Measurements from ENCODE around the gene BRIP1.
"Not testable (repeated sequence)": the region's sequence is repeated elsewhere in the genome, so short reads cannot be mapped to it uniquely, and the experiment has no call there.

Gene BRIP1

DNA sequence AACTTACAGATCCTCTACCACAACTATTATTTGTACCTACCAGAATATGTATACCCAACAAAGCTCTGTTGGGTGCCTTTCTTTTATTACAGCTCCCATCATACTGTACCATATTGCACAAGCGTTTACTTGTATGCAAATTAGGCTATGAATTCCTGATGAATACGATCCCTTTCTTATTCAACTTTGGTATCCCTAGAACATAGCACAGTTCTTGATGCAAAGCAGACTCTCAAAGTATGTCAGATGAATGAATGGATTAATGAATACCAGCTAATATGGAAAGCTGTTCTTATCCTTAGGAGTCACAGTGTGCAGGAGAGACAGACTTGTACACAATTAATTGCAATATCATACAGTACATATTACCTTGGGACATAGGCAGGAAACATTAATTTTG, 192.6 kb downstream of the BRIP1 start:
- no peaks in the 10 kb centered on the region for H3K9me3 ChIP-seq (ENCODE audit: insufficient read depth, low read depth, low read length)
- H3K4ac ChIP-seq (ENCODE audit: low read depth, low read length): no peak overlapping the region
- H4K12ac ChIP-seq (ENCODE audit: low read depth, low read length): no peak overlapping the region
- no peak for DNase-seq
- no peak overlapping the region for H3K14ac ChIP-seq (ENCODE audit: low read length)
- no CpG with 5 or more reads among the region's 2 CpGs for WGBS (ENCODE audit: extremely low coverage, insufficient coverage, insufficient read length)
- H2BK12ac ChIP-seq (ENCODE audit: low read length): no peak overlapping the region
- no peak overlapping the region for H2BK5ac ChIP-seq (ENCODE audit: low read depth, low read length, poor library complexity)
- H3K4me1 ChIP-seq (ENCODE audit: control insufficient read depth in 1 of 2, insufficient read depth in 2 of 2, low read length in 2 of 2): no peaks in the 10 kb centered on the region
- H3K79me2 ChIP-seq (ENCODE audit: control insufficient read depth, insufficient read depth, low read length, poor library complexity): no peaks in the 10 kb centered on the region
- H2AK5ac ChIP-seq (ENCODE audit: low read length): no peak overlapping the region
- no peaks in the 10 kb centered on the region for H3K79me1 ChIP-seq (ENCODE audit: low read length)
- H3K4me3 ChIP-seq (ENCODE audit: low read depth, low read length): no peak overlapping the region
- H3K36me3 ChIP-seq (ENCODE audit: control insufficient read depth in 1 of 2, insufficient read depth in 2 of 2, low read length in 2 of 2): no peaks in the 10 kb centered on the region
- no peak overlapping the region for H3K27ac ChIP-seq (ENCODE audit: low read depth, low read length)
- no peak overlapping the region for H3K23ac ChIP-seq (ENCODE audit: low read length)
- no peak overlapping the region for H2BK120ac ChIP-seq (ENCODE audit: insufficient read depth, low read length, poor library complexity)
- H4K91ac ChIP-seq (ENCODE audit: low read depth, low read length): no peak overlapping the region
- no peak overlapping the region for H3K4me2 ChIP-seq (ENCODE audit: low read length)
- no peak overlapping the region for H3K18ac ChIP-seq (ENCODE audit: low read length)
- no peak overlapping the region for H3K9ac ChIP-seq (ENCODE audit: low read length)
- H2AFZ ChIP-seq (ENCODE audit: insufficient read depth, low read length, poor library complexity): no peak overlapping the region
- H4K8ac ChIP-seq (ENCODE audit: low read depth, low read length): no peak overlapping the region
- H3K27me3 ChIP-seq (ENCODE audit: insufficient read depth, low read length): no peaks in the 10 kb centered on the region

DNA sequence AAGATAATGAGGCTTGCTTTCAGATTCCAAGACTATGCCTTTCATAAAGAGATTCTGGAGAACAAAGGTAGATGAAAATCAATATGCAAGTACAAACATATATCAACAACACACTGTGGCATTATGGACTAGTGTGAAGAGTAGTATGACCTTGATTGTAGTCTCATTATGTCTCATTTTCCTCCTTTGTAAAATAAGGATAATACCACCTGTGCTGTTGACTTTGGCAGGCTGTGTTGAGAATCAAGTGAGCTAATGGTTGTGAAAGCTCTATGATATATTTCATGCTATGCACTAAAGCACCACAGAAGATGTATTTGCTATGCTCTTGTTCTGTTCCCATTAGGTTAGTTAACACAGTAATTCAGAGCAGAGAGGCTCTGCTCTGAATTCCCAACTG, 193.8 kb downstream of the BRIP1 start:
- no peak overlapping the region for H2AFZ ChIP-seq (ENCODE audit: insufficient read depth, low read length, poor library complexity)
- no peak overlapping the region for H4K8ac ChIP-seq (ENCODE audit: low read depth, low read length)
- H3K4me1 ChIP-seq (ENCODE audit: control insufficient read depth in 1 of 2, insufficient read depth in 2 of 2, low read length in 2 of 2): no peaks in the 10 kb centered on the region
- no peak overlapping the region for H3K27ac ChIP-seq (ENCODE audit: low read depth, low read length)
- no peaks in the 10 kb centered on the region for H3K79me2 ChIP-seq (ENCODE audit: control insufficient read depth, insufficient read depth, low read length, poor library complexity)
- no peaks in the 10 kb centered on the region for H3K27me3 ChIP-seq (ENCODE audit: insufficient read depth, low read length)
- H3K4me3 ChIP-seq (ENCODE audit: low read depth, low read length): no peak overlapping the region
- H2AK5ac ChIP-seq (ENCODE audit: low read length): no peak overlapping the region
- no peak overlapping the region for H4K12ac ChIP-seq (ENCODE audit: low read depth, low read length)
- H3K9me3 ChIP-seq (ENCODE audit: insufficient read depth, low read depth, low read length): no peaks in the 10 kb centered on the region
- H4K91ac ChIP-seq (ENCODE audit: low read depth, low read length): no peak overlapping the region
- no peak overlapping the region for H2BK120ac ChIP-seq (ENCODE audit: insufficient read depth, low read length, poor library complexity)
- H3K4ac ChIP-seq (ENCODE audit: low read depth, low read length): no peak overlapping the region
- no peak overlapping the region for H3K4me2 ChIP-seq (ENCODE audit: low read length)
- no peak overlapping the region for H2BK12ac ChIP-seq (ENCODE audit: low read length)
- no peak overlapping the region for H3K18ac ChIP-seq (ENCODE audit: low read length)
- no peak overlapping the region for H2BK5ac ChIP-seq (ENCODE audit: low read depth, low read length, poor library complexity)
- no peak overlapping the region for H3K9ac ChIP-seq (ENCODE audit: low read length)
- H3K79me1 ChIP-seq (ENCODE audit: low read length): no peaks in the 10 kb centered on the region
- H3K36me3 ChIP-seq (ENCODE audit: control insufficient read depth in 1 of 2, insufficient read depth in 2 of 2, low read length in 2 of 2): no peaks in the 10 kb centered on the region
- H3K23ac ChIP-seq (ENCODE audit: low read length): no peak overlapping the region
- H3K14ac ChIP-seq (ENCODE audit: low read length): no peak overlapping the region
- no peak for DNase-seq

DNA sequence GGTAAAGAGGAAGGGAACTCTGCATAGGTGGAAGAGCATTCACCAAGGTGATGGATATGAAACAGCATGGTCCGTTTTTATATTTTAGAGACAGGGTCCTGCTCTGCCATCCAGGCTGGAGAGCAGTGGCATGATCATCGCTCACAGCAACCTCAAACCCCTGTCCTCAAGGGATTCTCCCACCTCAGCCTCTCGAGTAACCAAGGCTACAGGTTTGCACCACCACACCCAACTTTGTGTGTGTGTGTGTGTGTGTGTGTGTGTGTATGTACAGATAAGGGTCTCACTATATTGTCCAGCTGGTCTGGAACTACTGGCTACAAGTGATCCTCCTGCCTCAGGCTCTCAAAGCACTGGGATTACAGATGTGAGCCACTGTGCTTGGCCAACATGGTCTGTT, 194.8 kb downstream of the BRIP1 start:
- WGBS (ENCODE audit: extremely low coverage, insufficient coverage, insufficient read length): no CpG with 5 or more reads among the region's 3 CpGs
- no peak overlapping the region for H3K4me2 ChIP-seq (ENCODE audit: low read length)
- H2BK5ac ChIP-seq (ENCODE audit: low read depth, low read length, poor library complexity): no peak overlapping the region
- no peaks in the 10 kb centered on the region for H3K36me3 ChIP-seq (ENCODE audit: control insufficient read depth in 1 of 2, insufficient read depth in 2 of 2, low read length in 2 of 2)
- no peak overlapping the region for H2AFZ ChIP-seq (ENCODE audit: insufficient read depth, low read length, poor library complexity)
- no peaks in the 10 kb centered on the region for H3K27me3 ChIP-seq (ENCODE audit: insufficient read depth, low read length)
- H3K9ac ChIP-seq (ENCODE audit: low read length): no peak overlapping the region
- H2BK12ac ChIP-seq (ENCODE audit: low read length): no peak overlapping the region
- no peak overlapping the region for H4K8ac ChIP-seq (ENCODE audit: low read depth, low read length)
- no peaks in the 10 kb centered on the region for H3K79me2 ChIP-seq (ENCODE audit: control insufficient read depth, insufficient read depth, low read length, poor library complexity)
- H4K12ac ChIP-seq (ENCODE audit: low read depth, low read length): no peak overlapping the region
- no peaks in the 10 kb centered on the region for H3K79me1 ChIP-seq (ENCODE audit: low read length)
- H3K27ac ChIP-seq (ENCODE audit: low read depth, low read length): no peak overlapping the region
- H4K91ac ChIP-seq (ENCODE audit: low read depth, low read length): no peak overlapping the region
- no peak overlapping the region for H3K23ac ChIP-seq (ENCODE audit: low read length)
- no peak overlapping the region for H3K4ac ChIP-seq (ENCODE audit: low read depth, low read length)
- no peak overlapping the region for H3K4me3 ChIP-seq (ENCODE audit: low read depth, low read length)
- H3K9me3 ChIP-seq (ENCODE audit: insufficient read depth, low read depth, low read length): no peaks in the 10 kb centered on the region
- H3K14ac ChIP-seq (ENCODE audit: low read length): no peak overlapping the region
- H3K18ac ChIP-seq (ENCODE audit: low read length): no peak overlapping the region
- H3K4me1 ChIP-seq (ENCODE audit: control insufficient read depth in 1 of 2, insufficient read depth in 2 of 2, low read length in 2 of 2): no peaks in the 10 kb centered on the region
- DNase-seq: no peak
- no peak overlapping the region for H2BK120ac ChIP-seq (ENCODE audit: insufficient read depth, low read length, poor library complexity)
- no peak overlapping the region for H2AK5ac ChIP-seq (ENCODE audit: low read length)

- not testable (repeated sequence) for DNase-seq; H2BK12ac ChIP-seq (ENCODE audit: low read length); H2BK120ac ChIP-seq (ENCODE audit: insufficient read depth, low read length, poor library complexity); H3K27ac ChIP-seq (ENCODE audit: low read depth, low read length); H3K79me1 ChIP-seq (ENCODE audit: low read length); H3K27me3 ChIP-seq (ENCODE audit: insufficient read depth, low read length); H3K4me2 ChIP-seq (ENCODE audit: low read length); H4K91ac ChIP-seq (ENCODE audit: low read depth, low read length); H3K23ac ChIP-seq (ENCODE audit: low read length); H3K18ac ChIP-seq (ENCODE audit: low read length); H3K36me3 ChIP-seq (ENCODE audit: control insufficient read depth in 1 of 2, insufficient read depth in 2 of 2, low read length in 2 of 2); H2AK5ac ChIP-seq (ENCODE audit: low read length); H3K9me3 ChIP-seq (ENCODE audit: insufficient read depth, low read depth, low read length); H3K4ac ChIP-seq (ENCODE audit: low read depth, low read length); H3K4me3 ChIP-seq (ENCODE audit: low read depth, low read length); H4K8ac ChIP-seq (ENCODE audit: low read depth, low read length); H4K12ac ChIP-seq (ENCODE audit: low read depth, low read length); H3K9ac ChIP-seq (ENCODE audit: low read length); H2AFZ ChIP-seq (ENCODE audit: insufficient read depth, low read length, poor library complexity); H3K4me1 ChIP-seq (ENCODE audit: control insufficient read depth in 1 of 2, insufficient read depth in 2 of 2, low read length in 2 of 2); H3K14ac ChIP-seq (ENCODE audit: low read length); H2BK5ac ChIP-seq (ENCODE audit: low read depth, low read length, poor library complexity); H3K79me2 ChIP-seq (ENCODE audit: control insufficient read depth, insufficient read depth, low read length, poor library complexity)
- no CpG with 5 or more reads among the region's 5 CpGs for WGBS (ENCODE audit: extremely low coverage, insufficient coverage, insufficient read length)
Measured at GRCh38 chr17:61666406-61667088, 196.8 kb downstream of the BRIP1 start.
